ACC112 (cell line): ENCODE measurements around the gene PCID2.
A peak's percentile ranks its signal among the peaks of the same experiment; 100 is the strongest.

Source experiments
- H2AFZ ChIP-seq: fragments of 200-600 bp; sonication (generic); one replicate; pipeline ENCODE4 v1.6.0; 2017; ENCODE audit warnings: antibody characterized with exemption, low read length; ENCODE audit not compliant: unreplicated experiment
- H3K27ac ChIP-seq: fragments of 200-600 bp; sonication (generic); 2 replicates; pipeline ENCODE4 v1.5.1; 2014; ENCODE audit warnings: low read depth, mild to moderate bottlenecking, antibody characterized with exemption, low read length, moderate library complexity
- H3K27me3 ChIP-seq: fragments of 200-600 bp; sonication (generic); 2 replicates; pipeline ENCODE4 v1.6.1; 2014; ENCODE audit warnings: mild to moderate bottlenecking, antibody characterized with exemption, low read length, moderate library complexity, mixed read lengths; ENCODE audit not compliant: insufficient read depth
- H3K36me3 ChIP-seq: fragments of 200-600 bp; sonication (generic); 2 replicates; pipeline ENCODE4 v1.6.1; 2016; ENCODE audit warnings: mild to moderate bottlenecking, antibody characterized with exemption, low read length, moderate library complexity, mixed read lengths; ENCODE audit not compliant: insufficient read depth
- H3K4me1 ChIP-seq: fragments of 200-600 bp; sonication (generic); one replicate; pipeline ENCODE4 v1.6.1; 2016; ENCODE audit warnings: low read length, mixed read lengths; ENCODE audit not compliant: insufficient read depth, unreplicated experiment, control insufficient read depth
- H3K4me3 ChIP-seq: fragments of 200-600 bp; sonication (generic); 2 replicates; pipeline ENCODE4 v1.5.1; 2014; ENCODE audit warnings: mild to moderate bottlenecking, low read depth, low read length
- H3K79me2 ChIP-seq: fragments of 200-600 bp; sonication (generic); one replicate; pipeline ENCODE4 v1.6.0; 2016; ENCODE audit warnings: low read length; ENCODE audit not compliant: control insufficient read depth, unreplicated experiment, insufficient read depth

Gene PCID2

DNA sequence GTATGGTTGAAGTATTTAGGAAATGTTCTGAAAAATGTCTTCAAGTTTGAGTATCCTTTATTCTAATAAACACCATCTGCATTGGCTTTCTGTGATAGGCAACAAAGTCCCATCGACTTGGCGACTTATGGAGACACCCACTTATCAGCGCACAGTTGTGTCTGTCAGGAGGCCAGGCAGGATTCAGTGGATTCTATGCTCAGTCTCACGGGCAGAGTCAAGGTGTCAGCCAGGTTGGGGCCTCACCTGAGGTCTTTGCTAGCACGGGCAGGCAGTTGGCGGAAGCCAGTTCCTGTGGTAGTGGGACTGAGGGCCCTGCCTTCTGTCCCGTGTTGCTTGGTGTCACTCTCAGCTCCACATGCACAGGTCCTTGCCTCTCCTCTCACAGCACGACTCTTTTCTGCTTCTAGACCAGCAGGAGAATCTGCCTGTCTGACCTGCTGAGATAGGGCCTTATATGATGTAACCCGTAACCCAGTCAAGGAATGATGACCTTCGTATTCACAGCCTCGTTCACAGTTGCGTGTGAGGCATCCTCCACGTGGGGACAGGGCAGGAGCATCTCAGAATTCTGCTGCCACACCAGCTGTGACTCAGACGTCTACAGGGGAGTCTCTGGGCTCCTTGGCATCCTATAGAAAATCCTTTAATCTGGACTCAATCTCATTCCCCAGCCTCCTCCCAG, 10.9 kb upstream of the PCID2 start:
- Histone ChIP-seq H3K36me3 (peaks cover 12% of the 10 kb centered on the region; the same call in 1 of the 2 replicates), H3K79me2 (peaks cover 94% of the 10 kb centered on the region), H3K4me3 (no peak overlapping the region), H2AFZ (no peak overlapping the region), H3K27ac (no peak overlapping the region), H3K4me1 (peaks cover 30% of the 10 kb centered on the region), H3K27me3 (no peaks in the 10 kb centered on the region)

DNA sequence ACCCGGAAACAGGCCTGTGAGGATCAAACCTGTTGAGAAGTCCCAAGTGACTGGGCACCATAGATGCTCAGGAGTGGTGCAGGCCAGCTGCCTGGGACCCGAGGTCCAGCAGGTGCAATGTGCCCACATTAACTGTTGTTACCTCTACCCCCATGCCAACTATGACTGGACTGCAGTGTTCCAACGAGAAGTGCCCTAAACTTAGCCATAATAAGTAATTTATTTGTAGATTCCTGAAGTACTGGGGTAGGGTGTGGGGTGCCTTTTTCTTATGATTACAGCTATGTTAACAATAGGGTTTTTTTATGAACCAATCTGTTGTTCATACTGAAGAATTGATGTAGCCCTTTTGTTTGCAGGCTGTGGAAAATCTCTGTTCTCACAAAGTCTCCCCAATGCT, 10.1 kb upstream of the PCID2 start:
- Histone ChIP-seq H3K4me1 (peaks cover 30% of the 10 kb centered on the region), H3K79me2 (peaks cover 98% of the 10 kb centered on the region), H3K27me3 (no peaks in the 10 kb centered on the region), H3K4me3 (no peak overlapping the region), H2AFZ (no peak overlapping the region), H3K27ac (no peak overlapping the region), H3K36me3 (peaks cover 12% of the 10 kb centered on the region; the same call in 1 of the 2 replicates)

DNA sequence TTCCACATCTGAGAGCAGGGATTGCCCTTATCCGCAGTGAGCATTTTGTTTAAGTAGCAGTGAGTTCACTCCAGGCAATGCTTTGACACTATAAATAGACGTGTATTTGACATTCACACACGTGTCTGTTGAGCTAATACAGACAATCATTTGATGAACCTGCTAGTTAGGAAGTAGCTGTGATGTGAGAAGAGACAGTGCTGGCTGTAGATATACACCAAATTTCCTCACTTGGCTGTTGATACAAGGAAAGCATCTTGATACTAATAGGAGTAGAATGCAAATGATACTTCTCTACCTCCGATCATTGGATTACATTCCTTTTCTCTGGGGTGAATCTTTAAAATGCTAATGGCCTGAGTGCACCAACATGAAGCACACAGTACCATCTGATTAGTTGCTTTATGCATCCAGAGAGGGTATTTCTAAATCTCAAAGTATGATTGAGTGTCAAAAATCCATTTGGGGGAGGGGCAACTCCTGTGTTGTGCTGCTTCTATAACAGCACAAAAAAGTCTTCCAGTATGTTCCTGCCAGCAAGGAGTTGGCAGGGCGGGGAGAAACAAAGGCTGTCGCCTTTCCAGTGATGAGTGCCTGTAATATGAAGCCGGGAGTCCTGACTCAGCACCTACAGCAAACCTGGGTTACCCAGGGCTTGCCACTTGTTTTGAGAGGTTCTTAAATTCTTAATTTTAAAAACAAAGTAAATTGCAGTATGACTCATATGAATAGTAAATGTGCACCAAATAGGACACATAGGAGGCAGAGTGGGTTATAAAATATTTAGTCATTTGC, 8.0 kb upstream of the PCID2 start:
- H3K79me2 ChIP-seq, result peaks cover 98% of the 10 kb centered on the region
- peaks cover 12% of the 10 kb centered on the region; the same call in 1 of the 2 replicates for H3K36me3 ChIP-seq
- peaks cover 32% of the 10 kb centered on the region for H3K4me1 ChIP-seq
- peak overlapping the region; percentile 41 for H3K4me3 ChIP-seq
- H3K27ac ChIP-seq, result peak overlapping the region; percentile 74
- no peak overlapping the region for H2AFZ ChIP-seq
- H3K27me3 ChIP-seq, result no peaks in the 10 kb centered on the region

- H3K27ac ChIP-seq, result no peak overlapping the region
- H2AFZ ChIP-seq, result no peak overlapping the region
- H3K4me3 ChIP-seq, result no peak overlapping the region
- 0 out of 2 replicates have a peak, but pooled peaks cover 2% of the 10 kb centered on the region for H3K36me3 ChIP-seq
- H3K27me3 ChIP-seq, result no peaks in the 10 kb centered on the region
- peaks cover 39% of the 10 kb centered on the region for H3K4me1 ChIP-seq
- H3K79me2 ChIP-seq, result peaks cover 88% of the 10 kb centered on the region
These were observed 3.3 kb upstream of the PCID2 start for GRCh38 chr13:113211774-113212173.

GRCh38 chr13:113210833-113211232, 2.4 kb upstream of the PCID2 start:
- Histone ChIP-seq H3K27me3 (no peaks in the 10 kb centered on the region), H3K4me1 (peaks cover 39% of the 10 kb centered on the region), H3K27ac (no peak overlapping the region)

GRCh38 chr13:113209759-113210421, 1.4 kb upstream of the PCID2 start:
- peaks cover 39% of the 10 kb centered on the region for H3K4me1 ChIP-seq
- peak overlapping the region; percentile 71 for H2AFZ ChIP-seq
- H3K79me2 ChIP-seq, result peaks cover 90% of the 10 kb centered on the region
- no peaks in the 10 kb centered on the region for H3K27me3 ChIP-seq
- H3K36me3 ChIP-seq, result 0 out of 2 replicates have a peak, but pooled peaks cover 3% of the 10 kb centered on the region
- H3K27ac ChIP-seq, result peak overlapping the region; percentile 75
- H3K4me3 ChIP-seq, result peak overlapping the region; percentile 81

More at GRCh38 chr13:113210833-113211232, 2.4 kb upstream of the PCID2 start:
- Histone ChIP-seq H2AFZ (no peak overlapping the region), H3K36me3 (0 out of 2 replicates have a peak, but pooled peaks cover 3% of the 10 kb centered on the region), H3K4me3 (peak overlapping the region; percentile 81), H3K79me2 (peaks cover 90% of the 10 kb centered on the region)

GRCh38 chr13:113209336-113209758, 878 bp upstream of the PCID2 start, which contains the start of gene CUL4A:
CUL4A (plus strand) TSS chr13:113209613; CDS start chr13:113209628, 15 bp downstream.
- peaks cover 40% of the 10 kb centered on the region for H3K4me1 ChIP-seq
- peak within 1 kb of the TSS; percentile 85 for H3K4me3 ChIP-seq
- 0 out of 2 replicates have a peak, but pooled peaks cover 3% of the 10 kb centered on the region for H3K36me3 ChIP-seq
- peaks cover 90% of the 10 kb centered on the region for H3K79me2 ChIP-seq
- H3K27ac ChIP-seq, result peak within 1 kb of the TSS; percentile 89
- no peaks in the 10 kb centered on the region for H3K27me3 ChIP-seq
- H2AFZ ChIP-seq, result peak within 1 kb of the TSS; percentile 72

GRCh38 chr13:113207890-113208420, 514 bp downstream of the PCID2 start:
- H3K27ac ChIP-seq, result peak overlapping the region; percentile 89
- H2AFZ ChIP-seq, result peak overlapping the region; percentile 27
- 0 out of 2 replicates have a peak, but pooled peaks cover 3% of the 10 kb centered on the region for H3K36me3 ChIP-seq
- H3K4me3 ChIP-seq, result peak overlapping the region; percentile 85
- no peaks in the 10 kb centered on the region for H3K27me3 ChIP-seq
- H3K4me1 ChIP-seq, result peaks cover 54% of the 10 kb centered on the region
- H3K79me2 ChIP-seq, result peaks cover 90% of the 10 kb centered on the region

- Histone ChIP-seq H3K4me3 (peak overlapping the region; percentile 85), H3K27me3 (no peaks in the 10 kb centered on the region), H3K36me3 (0 out of 2 replicates have a peak, but pooled peaks cover 3% of the 10 kb centered on the region), H3K4me1 (peaks cover 58% of the 10 kb centered on the region), H3K79me2 (peaks cover 90% of the 10 kb centered on the region), H3K27ac (peak overlapping the region; percentile 89), H2AFZ (no peak overlapping the region)
These were observed 1.0 kb downstream of the PCID2 start for GRCh38 chr13:113207460-113207859.

DNA sequence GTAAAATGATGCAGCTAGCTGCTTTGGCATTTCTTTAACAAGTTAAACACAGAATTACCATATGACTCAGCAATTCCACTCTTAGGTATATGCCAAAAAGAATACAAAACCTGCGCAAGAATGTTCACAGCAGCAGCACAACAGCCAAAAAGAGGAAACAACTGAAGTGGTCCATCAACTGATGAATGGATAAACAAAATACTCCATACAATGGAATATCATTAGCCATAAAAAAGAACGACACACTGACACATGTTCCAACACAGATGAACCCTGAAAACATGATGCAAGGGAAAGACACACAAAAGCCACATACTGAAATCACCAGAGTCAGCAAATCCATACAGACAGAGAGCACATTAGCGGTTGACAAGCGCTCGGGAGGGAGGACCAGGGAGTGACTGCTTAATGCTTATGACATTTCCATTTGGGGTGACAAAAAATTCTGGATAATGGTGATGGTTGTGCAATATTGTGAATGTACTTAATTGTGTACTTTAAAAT, 3.0 kb downstream of the PCID2 start:
- Histone ChIP-seq H3K79me2 (peaks cover 85% of the 10 kb centered on the region), H3K4me3 (0 out of 2 replicates have a peak overlapping the region, but pooled peaks have one; percentile 15), H2AFZ (no peak overlapping the region), H3K27ac (peak overlapping the region; percentile 42), H3K27me3 (no peaks in the 10 kb centered on the region), H3K4me1 (peaks cover 54% of the 10 kb centered on the region), H3K36me3 (0 out of 2 replicates have a peak, but pooled peaks cover 3% of the 10 kb centered on the region)
